SHP77 treated with DMSO at 0.1 percent for 48 hours (cell line): ENCODE data around the gene CYP46A1.

Experiments
- DNase-seq: peaks from one replicate; lab custom pipeline; 2025; lab: John Stamatoyannopoulos, UW

Gene CYP46A1

DNA sequence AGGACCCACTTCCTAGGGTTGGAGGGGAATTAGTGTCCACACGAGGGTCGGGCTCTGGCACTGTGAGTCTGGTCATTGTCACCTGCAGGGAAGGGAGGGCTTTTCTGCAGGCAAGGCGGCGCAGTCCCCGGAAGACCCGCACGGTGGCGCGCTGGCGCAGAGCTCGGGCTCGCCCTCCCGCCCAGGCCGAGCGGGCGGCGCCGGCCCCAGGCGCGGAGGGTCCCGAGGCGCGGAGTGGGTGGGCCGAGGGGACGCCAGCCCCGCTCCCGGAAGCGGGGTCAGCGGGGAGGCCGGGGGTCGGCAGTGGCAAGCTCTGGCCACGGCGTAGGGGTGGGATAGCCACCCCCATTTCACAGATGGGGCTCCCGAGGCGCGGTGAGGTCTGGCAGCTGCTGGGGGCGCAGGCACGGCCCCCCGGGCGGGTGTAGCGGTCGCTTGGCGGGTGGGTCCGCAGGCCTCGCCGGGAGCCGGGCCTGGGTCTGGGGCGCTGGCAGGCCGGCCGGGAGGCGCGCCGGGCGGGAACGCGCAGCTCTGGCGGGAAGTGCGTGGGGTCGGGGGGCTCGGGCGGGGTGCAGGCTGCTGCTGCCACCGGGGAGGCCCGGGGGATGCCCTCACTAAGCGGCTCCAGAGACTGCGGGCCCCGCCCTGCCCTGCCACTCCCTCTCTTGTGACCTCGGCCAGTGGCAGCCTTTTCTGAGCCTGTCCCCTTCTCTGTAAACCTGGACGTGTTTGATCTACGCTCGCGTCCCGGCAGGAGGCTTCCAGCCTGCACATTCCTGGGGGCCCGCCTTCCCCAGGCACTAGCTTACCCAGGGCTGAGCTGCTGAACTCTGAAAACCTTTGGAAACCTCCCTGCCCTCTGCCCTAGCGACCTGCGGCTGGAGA is 46.1 kb downstream of the CYP46A1 start:
- DNase-seq: no peak

- no peak for DNase-seq
These were observed 46.9 kb downstream of the CYP46A1 start for GRCh38 chr14:99730876-99731546.

DNA sequence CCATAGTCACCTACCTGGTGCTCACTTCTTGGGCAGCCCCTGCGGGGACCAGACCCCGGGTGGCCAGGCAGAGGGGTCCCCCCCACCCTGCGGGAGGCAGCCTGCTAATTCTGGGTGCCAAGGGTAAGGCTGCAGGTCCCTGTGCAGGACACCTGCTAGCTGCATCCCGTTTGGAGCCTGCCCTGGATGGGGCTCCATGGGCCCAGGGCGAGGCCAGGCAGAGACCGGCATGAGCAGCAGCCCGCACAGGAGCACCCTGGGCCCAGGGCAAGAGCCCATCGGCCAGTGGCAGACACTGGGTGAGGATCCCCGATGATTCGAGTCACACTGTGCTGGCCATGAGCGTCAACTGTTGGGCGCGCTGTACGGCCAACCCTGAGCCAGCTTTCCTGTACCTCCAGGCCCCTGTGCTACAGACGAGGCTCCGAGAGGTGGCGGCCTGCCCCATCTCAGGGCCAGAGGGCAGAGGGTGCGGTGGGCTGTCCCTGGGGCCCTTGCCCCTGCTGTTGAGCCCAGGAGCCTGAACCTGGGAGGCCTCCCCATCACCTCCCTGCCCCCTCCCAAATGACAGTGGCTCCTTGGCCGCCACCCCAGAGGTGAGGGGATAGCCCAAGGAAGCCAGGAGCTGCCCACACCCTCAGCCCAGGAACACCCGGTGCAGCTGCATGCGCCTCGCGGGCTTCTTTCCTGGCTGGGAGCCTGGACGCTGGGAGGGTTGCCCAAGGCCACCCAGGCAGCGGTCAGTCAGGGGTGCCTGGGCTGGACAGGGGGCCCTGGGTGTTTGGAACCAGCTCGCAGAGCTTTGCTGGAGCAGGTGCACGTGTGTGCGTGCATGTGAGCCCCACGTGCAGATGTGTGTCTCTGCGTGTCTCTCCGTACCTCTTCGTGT is 47.7 kb downstream of the CYP46A1 start:
- no peak for DNase-seq

DNA sequence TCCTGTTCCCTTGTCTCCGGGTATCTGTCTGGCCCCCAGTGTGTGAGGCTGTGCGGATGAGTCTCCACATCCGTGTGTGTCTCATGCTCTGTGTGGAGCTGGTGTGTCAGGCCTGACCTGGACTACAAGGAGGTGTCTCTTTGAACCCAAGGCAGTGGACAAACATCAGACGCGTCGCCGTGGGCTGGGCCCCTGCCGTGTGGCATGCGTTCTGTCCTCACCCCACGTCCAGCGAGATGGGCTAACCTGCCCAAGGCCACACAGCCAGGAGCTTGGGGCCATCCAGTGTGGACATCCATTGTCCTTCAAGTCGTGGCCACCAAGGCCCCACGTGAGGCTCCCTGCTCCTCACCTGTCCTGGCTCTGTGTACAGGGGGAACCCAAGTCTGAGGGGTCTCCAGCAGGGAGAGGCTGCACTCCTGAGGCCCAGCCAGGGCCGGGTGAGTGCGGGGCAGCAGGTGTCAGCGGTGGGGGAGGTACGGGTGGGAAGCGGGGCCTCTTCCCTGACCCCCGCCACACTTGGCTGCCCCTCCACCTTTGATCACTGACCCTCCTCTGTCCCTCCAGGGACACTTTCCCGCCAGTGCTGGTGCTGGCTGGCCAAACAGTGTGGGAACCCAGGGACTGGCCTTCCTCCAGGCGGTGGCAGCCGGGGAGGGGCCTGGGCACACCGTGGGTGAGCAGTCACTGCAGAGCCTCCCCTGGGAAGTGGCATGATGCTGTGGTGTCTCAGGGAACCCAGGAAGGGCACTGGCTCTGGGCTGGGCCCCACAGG is 48.5 kb downstream of the CYP46A1 start:
- DNase-seq: no peak

- DNase-seq: no peak
These were observed 49.1 kb downstream of the CYP46A1 start for GRCh38 chr14:99733211-99733539.

DNA sequence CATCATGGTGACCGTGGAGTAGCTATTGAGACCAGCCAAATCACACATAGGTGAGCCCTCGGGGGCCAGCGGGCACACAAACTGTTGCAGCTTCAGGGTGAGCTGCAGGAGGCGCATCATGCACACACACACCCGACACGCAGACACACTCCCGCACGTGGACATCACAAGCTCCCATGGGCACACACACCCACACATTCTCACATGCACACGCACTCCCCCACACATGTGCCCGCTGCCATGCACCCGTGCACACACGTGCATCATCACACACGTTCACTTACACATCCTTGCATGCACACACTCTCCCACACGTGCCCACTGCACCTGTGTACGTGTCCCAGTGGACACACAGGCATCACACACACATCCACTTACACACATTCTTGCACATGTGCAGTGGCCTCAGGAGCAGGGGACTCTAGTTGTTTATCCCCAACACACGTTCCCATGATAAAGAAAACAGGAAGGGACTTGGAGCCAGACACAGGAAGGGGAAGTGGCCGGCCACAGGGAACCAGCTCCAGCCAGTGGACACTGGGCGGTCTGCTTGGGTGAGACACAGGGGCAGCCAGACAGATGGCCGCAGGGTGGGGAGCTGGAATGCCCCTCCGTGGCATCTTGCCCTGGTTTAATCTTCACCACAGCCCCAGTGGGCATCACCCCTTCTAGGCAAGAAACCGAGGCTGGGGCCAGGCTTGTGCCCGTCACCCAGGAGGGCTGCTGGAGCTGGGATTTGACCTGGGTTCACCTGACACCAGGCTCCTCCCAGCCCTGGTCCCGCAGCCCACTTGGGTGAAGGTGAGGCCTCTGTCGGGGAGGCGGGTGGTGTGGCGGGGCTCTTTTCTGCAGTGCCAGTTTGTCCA is 49.7 kb downstream of the CYP46A1 start:
- no peak for DNase-seq

DNA sequence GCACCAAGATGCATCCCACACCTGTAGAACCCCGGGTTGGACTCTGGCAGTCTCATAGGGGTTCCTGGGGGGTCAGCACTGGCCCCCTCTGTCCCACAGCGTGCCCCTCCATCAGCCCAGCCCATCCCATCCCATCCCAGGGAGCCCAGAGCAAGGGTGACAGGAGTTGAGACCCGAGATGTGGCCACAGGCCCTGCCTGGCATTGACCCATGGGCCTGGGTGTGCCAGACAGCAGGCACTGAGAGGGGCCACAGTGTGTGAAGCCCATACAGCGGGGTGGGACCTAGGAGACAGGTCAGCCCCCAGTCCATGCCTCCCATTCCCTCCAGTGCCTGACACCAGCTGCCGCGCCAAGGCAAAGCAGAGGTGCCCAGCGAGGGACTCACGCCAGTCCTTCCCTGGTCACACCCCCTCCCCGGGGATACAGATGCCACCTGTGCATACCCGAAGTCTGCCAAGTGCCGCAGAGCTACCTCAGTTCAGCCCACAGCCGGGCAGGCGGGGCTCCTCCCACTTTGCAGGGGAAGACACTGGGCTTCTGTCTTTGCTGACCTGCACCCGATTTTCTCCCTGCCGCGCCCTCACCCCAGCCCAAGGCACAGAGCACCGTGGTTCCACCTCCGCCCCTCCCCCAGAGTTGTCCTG is 50.4 kb downstream of the CYP46A1 start:
- DNase-seq: no peak

- DNase-seq: no peak
These were observed 51.4 kb downstream of the CYP46A1 start for GRCh38 chr14:99735189-99736135.

DNA sequence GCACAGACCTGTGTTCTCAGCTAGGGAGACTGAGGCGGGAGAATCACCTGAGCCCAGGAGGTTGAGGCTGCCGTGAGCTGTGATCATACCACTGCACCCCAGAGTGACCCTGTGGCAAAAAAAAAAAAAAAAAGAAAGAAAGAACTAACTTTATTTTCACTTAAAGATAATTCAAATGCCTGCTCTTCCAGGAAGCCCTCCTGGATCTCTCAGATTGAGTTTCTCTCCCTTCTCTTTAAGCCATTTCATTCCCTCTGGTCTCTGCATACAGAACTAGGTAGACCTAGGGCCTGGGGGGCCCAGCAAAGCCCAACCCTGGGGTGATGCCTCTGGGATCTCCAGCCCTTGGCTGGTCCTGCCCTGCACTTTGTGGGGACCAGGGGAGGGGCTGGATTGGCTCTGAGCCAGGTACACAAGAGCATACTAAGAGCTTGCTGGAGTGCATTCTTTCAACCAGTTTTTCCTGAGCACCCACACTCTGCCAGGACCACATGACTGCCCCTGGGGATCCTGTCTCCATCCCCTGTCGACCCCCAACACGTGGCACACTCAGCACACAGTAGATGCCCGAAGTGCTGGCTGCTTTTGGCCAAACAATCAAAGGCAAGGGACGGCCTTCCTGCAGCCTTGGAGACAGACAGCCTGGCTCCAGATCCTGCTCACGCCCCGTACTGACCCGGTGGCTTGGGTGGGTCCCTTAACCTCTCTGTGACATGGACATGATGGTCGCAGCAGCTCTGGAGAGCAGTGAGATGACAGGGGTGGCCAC is 52.7 kb downstream of the CYP46A1 start:
- no peak for DNase-seq

DNA sequence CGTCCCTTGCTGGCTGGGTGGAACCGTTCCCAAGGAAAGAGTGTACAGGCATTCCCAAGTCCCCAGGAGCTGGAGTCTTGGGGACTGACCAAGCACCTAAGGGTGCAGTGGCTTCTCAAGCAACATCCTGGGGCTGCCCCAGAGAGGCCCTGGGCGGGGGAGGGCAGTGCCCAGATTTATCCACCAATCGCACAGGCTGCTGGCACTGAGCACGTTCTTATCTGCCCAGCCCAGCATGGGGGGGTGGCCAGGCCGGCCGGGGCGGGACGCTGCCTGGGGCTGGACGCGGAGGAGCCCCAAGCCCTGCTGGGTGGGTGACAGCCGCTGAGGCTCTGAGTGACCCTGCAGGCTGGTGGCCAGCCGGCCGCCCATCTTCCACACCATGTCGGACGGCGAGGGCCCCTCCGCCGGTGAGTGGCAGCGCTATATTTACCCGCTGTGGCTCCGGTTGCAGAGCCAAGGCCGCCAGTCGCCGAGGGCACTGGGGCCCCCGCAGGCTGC is 53.4 kb downstream of the CYP46A1 start:
- no peak for DNase-seq

GRCh38 chr14:99737956-99738667 is 54.0 kb downstream of the CYP46A1 start:
- no peak for DNase-seq

DNA sequence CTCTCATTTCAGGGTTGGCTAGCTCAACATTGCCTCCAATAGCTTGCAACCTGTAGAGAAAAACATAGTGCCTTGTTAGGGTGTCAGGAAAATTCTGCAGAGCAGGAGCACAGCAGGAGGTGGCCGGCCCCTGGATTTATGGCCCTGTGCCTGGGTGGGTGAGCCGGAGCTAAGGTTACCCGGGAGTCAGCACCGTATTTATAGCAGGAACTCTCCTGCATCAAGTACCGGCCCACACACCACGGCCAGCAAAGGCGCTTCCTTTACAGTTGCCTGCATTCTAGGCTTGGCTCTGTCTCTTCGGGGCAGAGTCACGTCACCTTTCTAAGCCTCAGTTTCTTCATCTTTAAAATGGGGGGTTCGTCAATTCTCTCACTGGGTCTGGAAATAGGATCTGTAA is 56.3 kb downstream of the CYP46A1 start:
- no peak for DNase-seq

DNA sequence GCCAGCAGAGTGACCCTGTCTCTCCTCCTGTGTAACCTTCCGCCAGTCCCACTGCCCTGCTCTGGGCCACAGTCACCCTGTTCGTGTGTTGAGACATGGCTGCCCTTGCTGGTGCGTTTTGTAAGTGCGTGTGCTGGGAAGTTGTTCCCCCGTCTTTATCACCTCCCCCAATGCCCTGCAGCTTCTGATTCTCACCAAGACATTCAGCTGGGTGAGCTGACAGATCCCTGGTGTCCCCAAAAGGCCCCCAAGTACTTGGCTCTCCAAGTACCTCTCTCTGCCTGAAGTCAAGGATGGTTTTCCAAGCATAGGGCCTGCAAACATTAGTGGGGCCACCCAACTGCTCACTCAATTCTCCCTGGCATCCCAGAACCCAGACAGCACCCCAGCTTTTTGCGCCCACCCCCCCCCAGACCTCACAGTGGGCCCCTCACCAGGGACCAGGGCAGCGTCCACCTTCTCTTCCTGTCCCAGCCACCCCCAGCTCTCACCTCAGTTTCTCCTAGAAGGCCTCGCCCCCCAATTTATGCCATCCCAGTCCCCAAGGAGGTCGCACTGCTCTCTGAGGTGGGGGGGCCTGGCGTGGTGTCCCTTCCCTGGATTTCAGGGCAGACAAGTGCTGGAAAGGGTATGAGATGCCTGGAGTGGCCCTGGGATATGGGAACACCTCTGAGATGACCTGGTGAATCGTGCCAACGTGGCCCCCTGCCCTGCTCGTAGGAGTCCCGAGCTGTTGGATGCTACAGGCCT is 57.3 kb downstream of the CYP46A1 start:
- no peak for DNase-seq

- DNase-seq: no peak
These were observed 58.0 kb downstream of the CYP46A1 start for GRCh38 chr14:99742074-99742473.

- no peak for DNase-seq
These were observed 58.7 kb downstream of the CYP46A1 start for GRCh38 chr14:99742509-99743487.
